Retinal pigment epithelial cell (primary cell): Measurements from ENCODE around the gene EIF4A3.

Experiments used
- DNase-seq: peaks from one replicate; pipeline ENCODE4 v3.0.0-alpha.2; 2010; ENCODE audit warnings: low read depth
- H3K4me3 ChIP-seq: 2 replicates; pipeline ENCODE4 v1.5.1; 2011; ENCODE audit warnings: mild to moderate bottlenecking, low read length, control low read depth, moderate library complexity
- TF ChIP-seq, protein P1 (sequence below): conservative IDR thresholded peaks from 2 replicates; pipeline ENCODE4 v1.5.1; 2011; ENCODE audit warnings: low read depth, low read length, control low read depth, inconsistent platforms

The EIF4A3 gene

DNA sequence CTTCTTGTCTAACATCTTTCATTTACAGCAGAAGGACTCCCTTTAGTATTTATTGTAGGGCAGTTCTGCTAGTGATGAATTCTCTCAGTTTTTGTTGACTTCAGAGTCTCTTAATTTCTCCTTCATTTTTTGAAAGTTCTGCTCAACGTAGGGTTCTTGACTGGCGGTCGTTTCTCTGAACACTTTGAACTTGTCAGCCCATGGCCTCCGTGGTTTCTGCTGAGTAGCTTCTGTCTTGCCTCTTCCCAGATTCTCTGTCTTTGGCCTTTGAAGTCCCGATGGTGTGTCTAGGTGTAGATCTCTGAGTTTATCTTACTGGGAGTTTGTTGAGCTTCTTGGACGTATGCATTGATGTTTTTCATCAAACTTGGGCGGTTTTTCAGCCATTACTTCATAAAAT, 32.2 kb downstream of the EIF4A3 start:
- TF ChIP-seq, protein P1, sequence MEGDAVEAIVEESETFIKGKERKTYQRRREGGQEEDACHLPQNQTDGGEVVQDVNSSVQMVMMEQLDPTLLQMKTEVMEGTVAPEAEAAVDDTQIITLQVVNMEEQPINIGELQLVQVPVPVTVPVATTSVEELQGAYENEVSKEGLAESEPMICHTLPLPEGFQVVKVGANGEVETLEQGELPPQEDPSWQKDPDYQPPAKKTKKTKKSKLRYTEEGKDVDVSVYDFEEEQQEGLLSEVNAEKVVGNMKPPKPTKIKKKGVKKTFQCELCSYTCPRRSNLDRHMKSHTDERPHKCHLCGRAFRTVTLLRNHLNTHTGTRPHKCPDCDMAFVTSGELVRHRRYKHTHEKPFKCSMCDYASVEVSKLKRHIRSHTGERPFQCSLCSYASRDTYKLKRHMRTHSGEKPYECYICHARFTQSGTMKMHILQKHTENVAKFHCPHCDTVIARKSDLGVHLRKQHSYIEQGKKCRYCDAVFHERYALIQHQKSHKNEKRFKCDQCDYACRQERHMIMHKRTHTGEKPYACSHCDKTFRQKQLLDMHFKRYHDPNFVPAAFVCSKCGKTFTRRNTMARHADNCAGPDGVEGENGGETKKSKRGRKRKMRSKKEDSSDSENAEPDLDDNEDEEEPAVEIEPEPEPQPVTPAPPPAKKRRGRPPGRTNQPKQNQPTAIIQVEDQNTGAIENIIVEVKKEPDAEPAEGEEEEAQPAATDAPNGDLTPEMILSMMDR: no peak
- no peak overlapping the region for H3K4me3 ChIP-seq
- no peak for DNase-seq

DNA sequence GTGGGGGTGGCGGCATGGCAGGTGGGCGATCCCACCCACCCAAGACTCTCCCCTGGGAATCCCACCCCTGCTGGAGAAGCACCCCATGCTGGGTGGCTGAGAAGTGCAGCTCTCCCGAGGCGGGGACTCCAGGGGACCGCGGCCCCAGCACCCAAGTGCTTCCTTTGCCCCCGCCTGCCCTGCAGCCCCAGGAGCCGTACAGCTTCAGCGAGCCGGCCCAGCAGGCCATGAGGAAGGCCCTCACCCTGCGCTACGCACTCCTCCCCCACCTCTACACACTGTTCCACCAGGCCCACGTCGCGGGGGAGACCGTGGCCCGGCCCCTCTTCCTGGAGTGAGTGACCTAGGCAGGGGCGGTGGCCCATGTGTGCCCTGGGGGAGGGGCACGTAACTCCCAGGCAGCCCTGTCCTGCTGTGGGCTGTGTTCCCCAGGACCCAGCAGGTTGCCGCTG, 33.9 kb downstream of the EIF4A3 start:
- no peak for DNase-seq
- H3K4me3 ChIP-seq: no peak overlapping the region
- TF ChIP-seq, protein P1: no peak

DNA sequence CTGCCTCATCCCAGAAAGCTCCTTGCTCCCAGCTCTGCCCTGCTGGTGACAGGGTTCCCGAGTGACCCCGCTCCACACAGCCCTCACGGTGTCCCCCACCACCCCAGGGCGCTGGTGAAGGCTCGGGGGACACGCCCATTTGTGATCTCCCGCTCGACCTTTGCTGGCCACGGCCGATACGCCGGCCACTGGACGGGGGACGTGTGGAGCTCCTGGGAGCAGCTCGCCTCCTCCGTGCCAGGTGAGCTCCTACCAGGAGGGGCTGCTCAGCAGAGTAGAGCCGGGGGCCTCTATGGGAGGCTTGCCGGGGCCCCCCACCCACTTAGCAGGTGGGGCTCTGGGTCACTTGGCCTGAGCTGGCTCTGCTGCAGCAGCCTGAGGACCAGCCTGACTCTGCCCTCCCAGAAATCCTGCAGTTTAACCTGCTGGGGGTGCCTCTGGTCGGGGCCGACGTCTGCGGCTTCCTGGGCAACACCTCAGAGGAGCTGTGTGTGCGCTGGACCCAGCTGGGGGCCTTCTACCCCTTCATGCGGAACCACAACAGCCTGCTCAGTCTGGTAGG, 34.4 kb downstream of the EIF4A3 start:
- DNase-seq: no peak
- TF ChIP-seq, protein P1: no peak
- no peak overlapping the region for H3K4me3 ChIP-seq

DNA sequence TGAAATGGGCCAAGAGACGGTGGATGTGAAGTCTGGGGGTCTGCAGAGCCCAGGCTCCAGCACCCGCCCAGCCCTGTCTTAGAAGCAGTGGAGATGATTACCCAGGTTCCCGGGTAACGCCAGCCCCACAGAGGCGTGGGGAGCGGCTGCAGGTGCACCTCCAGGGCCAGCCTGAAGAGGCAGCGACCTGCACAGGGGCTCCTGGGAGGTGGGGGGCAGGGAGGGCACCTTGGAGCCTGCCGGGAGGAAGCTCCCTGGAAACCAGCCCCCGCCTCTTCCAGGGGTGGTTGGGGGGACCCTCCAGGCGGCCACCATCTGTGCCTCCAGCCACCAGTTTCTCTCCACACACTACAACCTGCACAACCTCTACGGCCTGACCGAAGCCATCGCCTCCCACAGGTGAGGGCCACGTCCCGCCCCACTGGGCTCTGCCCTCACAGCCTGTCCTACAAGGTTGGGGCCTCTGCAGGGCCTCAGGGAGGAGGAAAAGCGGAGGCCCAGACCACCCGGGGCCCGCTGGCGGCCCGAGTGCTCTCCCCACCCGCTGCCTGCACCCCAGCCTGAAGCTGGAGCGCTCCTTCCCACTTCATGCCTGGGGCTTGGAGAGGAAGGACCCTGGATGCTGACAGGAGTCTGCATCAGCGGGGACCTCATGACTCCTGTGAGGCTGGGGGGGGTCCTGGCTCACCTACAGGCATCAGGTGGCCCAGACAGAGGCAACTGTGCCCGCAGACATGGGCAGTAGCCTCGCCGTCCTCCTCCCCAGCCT, 35.0 kb downstream of the EIF4A3 start:
- no peak overlapping the region for H3K4me3 ChIP-seq
- TF ChIP-seq, protein P1: no peak
- no peak for DNase-seq

DNA sequence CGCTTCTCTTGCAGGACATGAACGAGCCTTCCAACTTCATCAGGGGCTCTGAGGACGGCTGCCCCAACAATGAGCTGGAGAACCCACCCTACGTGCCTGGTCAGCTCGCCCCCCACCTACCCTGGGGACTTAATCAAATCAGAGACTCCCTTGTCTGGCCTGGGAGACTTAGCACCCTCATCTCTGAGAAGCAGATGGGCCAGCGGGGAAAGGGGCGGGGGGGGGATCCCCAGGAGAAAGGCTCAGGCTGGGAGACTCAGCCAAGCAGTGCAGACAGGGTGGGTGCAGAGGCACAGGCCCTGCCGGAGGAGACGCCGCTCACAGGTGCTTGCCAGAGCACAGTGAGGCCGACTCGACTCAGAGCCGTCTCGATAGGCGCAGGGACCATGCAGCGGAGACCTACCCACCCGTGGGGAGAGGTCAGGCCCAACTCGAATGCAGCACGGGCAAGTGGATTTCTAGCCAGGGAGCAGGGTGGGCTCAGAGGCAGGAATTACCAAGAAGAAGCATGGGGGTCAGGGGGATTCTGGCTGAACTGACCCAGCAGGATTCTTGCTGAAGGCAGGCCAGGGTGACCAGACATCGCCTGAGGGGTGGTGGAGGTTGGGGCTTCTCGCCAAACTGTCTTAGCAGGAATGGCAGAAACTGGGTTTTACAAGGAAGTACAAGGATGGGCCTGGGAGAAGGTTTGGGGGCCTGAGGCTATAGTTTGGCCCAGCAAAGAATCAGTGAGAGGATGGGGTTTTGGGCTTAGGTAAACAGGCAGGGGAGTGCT, 35.8 kb downstream of the EIF4A3 start:
- no peak overlapping the region for H3K4me3 ChIP-seq
- DNase-seq: no peak
- TF ChIP-seq, protein P1: no peak

DNA sequence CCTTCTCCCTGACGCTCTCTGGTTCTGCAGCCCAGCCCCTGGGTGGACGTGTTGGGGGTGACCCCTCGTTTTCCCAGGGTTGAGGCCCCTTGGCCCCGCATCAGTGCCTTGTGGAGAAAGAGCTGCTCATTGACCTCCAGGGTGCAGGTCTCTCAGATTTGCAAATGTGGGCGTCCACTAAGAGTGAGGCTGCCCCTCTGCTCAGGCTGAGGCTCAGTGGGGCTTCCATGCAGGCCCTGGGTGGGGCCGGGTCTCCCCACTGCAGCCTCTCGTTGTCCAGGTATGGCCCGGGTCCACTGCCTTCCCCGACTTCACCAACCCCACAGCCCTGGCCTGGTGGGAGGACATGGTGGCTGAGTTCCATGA, 36.5 kb downstream of the EIF4A3 start:
- TF ChIP-seq, protein P1: no peak
- DNase-seq: no peak

More for the DNA sequence above, 36.5 kb downstream of the EIF4A3 start:
- no peak overlapping the region for H3K4me3 ChIP-seq
